ENCODE measurements around the gene OPTN. TPM values are rescaled to one million over a fixed set of nuclear protein-coding genes. Genes with fewer than 3 reads are reported as not detected.

OPTN gene
- polyA plus RNA-seq, 3 donors, result 1.4 to 3.7 (median 2.6) TPM

- H3K9me3 ChIP-seq (replicated peaks in 1 of 2; ENCODE audit: control insufficient read depth in 1 of 2, insufficient read depth in 1 of 2, low read length in 2 of 2), result no peaks in the 10 kb centered on the region
- H3K4me1 ChIP-seq (ENCODE audit: control insufficient read depth in 1 of 2, insufficient read depth in 2 of 2, low read length in 2 of 2), result no peaks in the 10 kb centered on the region
- 100% methylated on average over 1 of the region's 7 CpGs for WGBS (ENCODE audit: insufficient coverage)
- H3K79me2 ChIP-seq (ENCODE audit: insufficient read depth, low read length), result no peaks in the 10 kb centered on the region
- H3K36me3 Mint-ChIP-seq, result peaks cover 0 to 5% of the 10 kb centered on the region in 2 donors
- DNase-seq, result no peak
- TF ChIP-seq, protein P1, sequence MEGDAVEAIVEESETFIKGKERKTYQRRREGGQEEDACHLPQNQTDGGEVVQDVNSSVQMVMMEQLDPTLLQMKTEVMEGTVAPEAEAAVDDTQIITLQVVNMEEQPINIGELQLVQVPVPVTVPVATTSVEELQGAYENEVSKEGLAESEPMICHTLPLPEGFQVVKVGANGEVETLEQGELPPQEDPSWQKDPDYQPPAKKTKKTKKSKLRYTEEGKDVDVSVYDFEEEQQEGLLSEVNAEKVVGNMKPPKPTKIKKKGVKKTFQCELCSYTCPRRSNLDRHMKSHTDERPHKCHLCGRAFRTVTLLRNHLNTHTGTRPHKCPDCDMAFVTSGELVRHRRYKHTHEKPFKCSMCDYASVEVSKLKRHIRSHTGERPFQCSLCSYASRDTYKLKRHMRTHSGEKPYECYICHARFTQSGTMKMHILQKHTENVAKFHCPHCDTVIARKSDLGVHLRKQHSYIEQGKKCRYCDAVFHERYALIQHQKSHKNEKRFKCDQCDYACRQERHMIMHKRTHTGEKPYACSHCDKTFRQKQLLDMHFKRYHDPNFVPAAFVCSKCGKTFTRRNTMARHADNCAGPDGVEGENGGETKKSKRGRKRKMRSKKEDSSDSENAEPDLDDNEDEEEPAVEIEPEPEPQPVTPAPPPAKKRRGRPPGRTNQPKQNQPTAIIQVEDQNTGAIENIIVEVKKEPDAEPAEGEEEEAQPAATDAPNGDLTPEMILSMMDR (IDR thresholded peaks at IDR 0.05), result no peak
- no peak overlapping the region for H3K27ac ChIP-seq (ENCODE audit: low read depth in 1 of 2, low read length in 2 of 2)
- no peak overlapping the region for H3K4me3 Mint-ChIP-seq
- no peaks in the 10 kb centered on the region for H3K4me1 Mint-ChIP-seq
- no peaks in the 10 kb centered on the region for H3K27me3 ChIP-seq (ENCODE audit: control insufficient read depth in 2 of 2, insufficient read depth in 2 of 2, low read length in 2 of 2)
- no peaks in the 10 kb centered on the region for H3K9me3 Mint-ChIP-seq
- H3K36me3 ChIP-seq (replicated peaks in 1 of 2; ENCODE audit: control insufficient read depth in 1 of 2, insufficient read depth in 2 of 2, low read length in 2 of 2), result no peaks in the 10 kb centered on the region
- H3K4me3 ChIP-seq (replicated peaks in 1 of 3; ENCODE audit: low read depth in 2 of 3, low read length in 3 of 3), result no peak overlapping the region
- intact Hi-C loops (cut with micrococcal nuclease), result no loop called here
- H4K20me1 ChIP-seq (ENCODE audit: insufficient read depth, low read length), result no peaks in the 10 kb centered on the region
- H2AFZ ChIP-seq (ENCODE audit: insufficient read depth, low read depth, low read length, poor library complexity, severe bottlenecking), result no peak overlapping the region
- H3K9ac ChIP-seq (ENCODE audit: insufficient read depth, low read length, poor library complexity, severe bottlenecking), result no peak overlapping the region
- no peak overlapping the region for H3K27ac Mint-ChIP-seq
- no peaks in the 10 kb centered on the region for H3K27me3 Mint-ChIP-seq (ENCODE audit: low read depth in 3 of 3)
- H3K4me2 ChIP-seq (replicated peaks; ENCODE audit: extremely low read depth, low read length, poor library complexity, severe bottlenecking), result no peak overlapping the region
Observed at GRCh38 chr10:13139150-13139549, 39.2 kb downstream of the OPTN start.

- no peak overlapping the region for H3K4me3 Mint-ChIP-seq
- Histone ChIP-seq H3K9ac (ENCODE audit: insufficient read depth, low read length, poor library complexity, severe bottlenecking) (no peak overlapping the region), H3K27me3 (ENCODE audit: control insufficient read depth in 2 of 2, insufficient read depth in 2 of 2, low read length in 2 of 2) (no peaks in the 10 kb centered on the region), H3K4me1 (ENCODE audit: control insufficient read depth in 1 of 2, insufficient read depth in 2 of 2, low read length in 2 of 2) (no peaks in the 10 kb centered on the region), H3K4me3 (replicated peaks in 1 of 3; ENCODE audit: low read depth in 2 of 3, low read length in 3 of 3) (no peak overlapping the region), H3K79me2 (ENCODE audit: insufficient read depth, low read length) (no peaks in the 10 kb centered on the region), H2AFZ (ENCODE audit: insufficient read depth, low read depth, low read length, poor library complexity, severe bottlenecking) (no peak overlapping the region), H4K20me1 (ENCODE audit: insufficient read depth, low read length) (no peaks in the 10 kb centered on the region), H3K27ac (ENCODE audit: low read depth in 1 of 2, low read length in 2 of 2) (no peak overlapping the region), H3K4me2 (replicated peaks; ENCODE audit: extremely low read depth, low read length, poor library complexity, severe bottlenecking) (no peak overlapping the region), H3K36me3 (replicated peaks in 1 of 2; ENCODE audit: control insufficient read depth in 1 of 2, insufficient read depth in 2 of 2, low read length in 2 of 2) (no peaks in the 10 kb centered on the region), H3K9me3 (replicated peaks in 1 of 2; ENCODE audit: control insufficient read depth in 1 of 2, insufficient read depth in 1 of 2, low read length in 2 of 2) (no peaks in the 10 kb centered on the region)
- H3K4me1 Mint-ChIP-seq, result no peaks in the 10 kb centered on the region
- intact Hi-C loops (cut with micrococcal nuclease), result no loop called here
- DNase-seq, result no peak
- peaks cover 0 to 1% (median 1%) of the 10 kb centered on the region in 3 donors for H3K27me3 Mint-ChIP-seq (ENCODE audit: low read depth in 3 of 3)
- no peak overlapping the region for H3K27ac Mint-ChIP-seq
- peaks cover 0 to 5% of the 10 kb centered on the region in 2 donors for H3K36me3 Mint-ChIP-seq
- H3K9me3 Mint-ChIP-seq, result peaks cover 0 to 4% (median 0%) of the 10 kb centered on the region in 7 donors
- TF ChIP-seq, protein P1 (IDR thresholded peaks at IDR 0.05), result no peak
- WGBS (ENCODE audit: insufficient coverage), result no CpG with 5 or more reads among the region's 2 CpGs
Observed at GRCh38 chr10:13139676-13140075, 39.7 kb downstream of the OPTN start.
